Loucy (cell line): ENCODE results near the gene MZF1.

Experiments used
- CTCF ChIP-seq: fragments of 200-600 bp; sonication (generic); conservative IDR thresholded peaks from 2 replicates; pipeline ENCODE4 v1.5.1; 2014; ENCODE audit warnings: mild to moderate bottlenecking, antibody characterized with exemption, low read length
- EZH2phosphoT487 ChIP-seq: fragments of 200-600 bp; IDR thresholded peaks from 2 replicates; pipeline ENCODE4 v1.6.1; 2018; ENCODE audit warnings: antibody characterized with exemption, mild to moderate bottlenecking, moderate library complexity, borderline replicate concordance

DNA sequence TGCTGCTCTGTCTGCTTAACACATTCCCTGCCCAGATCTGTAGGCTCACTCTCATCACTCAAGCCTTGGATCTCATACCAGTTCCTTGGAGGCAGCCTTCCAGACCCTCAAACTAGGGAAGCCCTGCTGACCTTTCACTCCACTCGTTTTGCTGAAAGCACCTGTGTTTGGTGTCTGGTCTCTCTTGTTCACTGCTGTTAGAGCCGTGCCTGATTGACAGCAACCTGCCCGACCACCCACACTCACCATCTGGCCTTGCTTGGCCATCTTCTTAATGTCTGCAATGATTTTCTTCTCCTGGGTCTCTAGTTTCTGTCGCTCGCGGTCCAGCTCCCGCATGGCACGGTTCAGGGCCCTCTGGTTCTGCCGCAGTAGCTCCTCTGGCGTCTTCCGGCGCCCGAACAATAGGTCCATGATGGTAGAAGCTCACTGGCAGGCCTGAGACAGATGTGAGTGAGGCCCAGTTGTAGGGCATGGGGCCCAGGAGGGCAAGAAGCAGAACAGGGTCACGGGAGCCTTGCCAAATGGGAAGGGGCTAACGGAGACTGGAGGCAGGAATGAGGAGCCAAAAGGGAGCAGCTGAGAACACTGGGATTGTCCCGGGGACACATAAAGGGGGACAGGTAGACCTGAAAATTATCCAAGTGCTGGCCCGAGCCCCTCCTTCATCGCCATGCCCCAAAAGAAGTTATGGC, 19.2 kb downstream of the MZF1 start:
- TF ChIP-seq CTCF (no peak), EZH2phosphoT487 (no peak)
